Uterus (tissue), 4 donors: ENCODE data around the gene AMBRA1. TPM values are rescaled to one million over a fixed set of nuclear protein-coding genes. Genes with fewer than 3 reads are reported as not detected.

Source experiments
- DNase-seq, 2 donors: peaks; one replicate each; pipeline ENCODE4 v3.0.0-alpha.2; 2019 to 2020
- H3K27ac ChIP-seq, 2 donors: fragments of 200-600 bp; sonication (generic); 1 replicate in 1 of 2; 2 replicates in 1 of 2; pipeline ENCODE4 v1.5.1; 2016 to 2018
- H3K27me3 ChIP-seq, 2 donors: fragments of 200-600 bp; sonication (generic); one replicate each; pipeline ENCODE4 v1.5.1; 2018 to 2019; ENCODE audit warnings: control low read depth in 1 of 2
- H3K36me3 ChIP-seq, 2 donors: fragments of 200-600 bp; sonication (generic); one replicate each; pipeline ENCODE4 v1.5.1; 2019; ENCODE audit warnings: control low read depth in 1 of 2
- H3K4me1 ChIP-seq, 2 donors: fragments of 200-600 bp; sonication (generic); one replicate each; pipeline ENCODE4 v1.5.1; 2018 to 2019; ENCODE audit warnings: control low read depth in 1 of 2
- H3K4me3 ChIP-seq, 2 donors: fragments of 200-600 bp; sonication (generic); 1 replicate in 1 of 2; 2 replicates in 1 of 2; pipeline ENCODE4 v1.5.1; 2018 to 2019; ENCODE audit warnings: mild to moderate bottlenecking in 1 of 2
- H3K9me3 ChIP-seq, 2 donors: fragments of 200-600 bp; sonication (generic); one replicate each; pipeline ENCODE4 v1.5.1; 2019; ENCODE audit warnings: control low read depth in 1 of 2
- POLR2A ChIP-seq, 2 donors: fragments of 450-650 bp; IDR thresholded peaks; one replicate each; pipeline ENCODE4 v1.6.1; 2016; ENCODE audit warnings: antibody characterized with exemption in 2 of 2, mild to moderate bottlenecking in 1 of 2, moderate library complexity in 1 of 2
- intact Hi-C: fragments of 100-400 bp; cut with DNase I; formaldehyde crosslinking; loops from one replicate; pipeline ENCODE4 v1.15.1; 2023; ENCODE audit warnings: low total_unique reads
- total RNA-seq, 4 donors: library from RNA; depleted of rRNA in 3 of 4; stranded (reverse); fragments of >200 nt in 3 of 4; gene quantifications; one replicate each; pipeline versions ENCODE4 v1.1.0 to v1.2.4, GENCODE V29; 2014 to 2023
- TF ChIP-seq, protein P1 (sequence below), 4 experiments: fragments of 200-600 bp in 2 of 4; fragments of 450-650 bp in 2 of 4; sonication (generic) in 2 of 4; IDR thresholded peaks; one replicate each; pipeline ENCODE4 v1.5.1; 2016 to 2019; ENCODE audit warnings: antibody characterized with exemption in 4 of 4, mild to moderate bottlenecking in 2 of 4, moderate library complexity in 1 of 4
- donor health status: DM: yes; HTN: yes; CAD: no.

The AMBRA1 gene
- total RNA-seq, 4 donors from 2014 or later = 22.6 to 55.3 (median 41.4) TPM

DNA sequence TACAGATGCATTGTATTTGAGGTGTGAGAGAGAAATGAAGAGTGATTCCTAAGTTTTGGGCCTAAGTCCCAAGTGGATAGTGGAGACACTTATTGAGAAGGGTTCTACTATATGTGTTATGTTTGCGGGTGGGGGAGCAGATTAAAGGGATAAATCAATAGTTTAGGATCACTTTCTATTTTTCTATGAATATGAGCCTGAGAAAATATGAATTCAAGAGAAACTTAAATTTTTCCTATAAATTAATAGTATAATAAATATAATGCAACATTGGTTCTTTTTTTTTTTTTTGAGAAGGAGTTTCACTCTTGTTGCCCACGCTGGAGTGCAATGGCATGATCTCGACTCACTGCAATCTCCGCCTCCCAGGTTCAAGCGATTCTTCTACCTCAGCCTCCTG lies 31.3 kb downstream of the AMBRA1 start:
- no peaks in the 10 kb centered on the region for H3K9me3 ChIP-seq
- H3K27ac ChIP-seq = no peak overlapping the region
- peaks cover 5 to 7% of the 10 kb centered on the region in 2 donors for H3K4me1 ChIP-seq
- intact Hi-C loops = no loop called here
- no peaks in the 10 kb centered on the region for H3K36me3 ChIP-seq
- no peak for DNase-seq
- no peak overlapping the region for H3K4me3 ChIP-seq
- TF ChIP-seq POLR2A (IDR thresholded peaks at IDR 0.05) = no peak
- TF ChIP-seq, protein P1, sequence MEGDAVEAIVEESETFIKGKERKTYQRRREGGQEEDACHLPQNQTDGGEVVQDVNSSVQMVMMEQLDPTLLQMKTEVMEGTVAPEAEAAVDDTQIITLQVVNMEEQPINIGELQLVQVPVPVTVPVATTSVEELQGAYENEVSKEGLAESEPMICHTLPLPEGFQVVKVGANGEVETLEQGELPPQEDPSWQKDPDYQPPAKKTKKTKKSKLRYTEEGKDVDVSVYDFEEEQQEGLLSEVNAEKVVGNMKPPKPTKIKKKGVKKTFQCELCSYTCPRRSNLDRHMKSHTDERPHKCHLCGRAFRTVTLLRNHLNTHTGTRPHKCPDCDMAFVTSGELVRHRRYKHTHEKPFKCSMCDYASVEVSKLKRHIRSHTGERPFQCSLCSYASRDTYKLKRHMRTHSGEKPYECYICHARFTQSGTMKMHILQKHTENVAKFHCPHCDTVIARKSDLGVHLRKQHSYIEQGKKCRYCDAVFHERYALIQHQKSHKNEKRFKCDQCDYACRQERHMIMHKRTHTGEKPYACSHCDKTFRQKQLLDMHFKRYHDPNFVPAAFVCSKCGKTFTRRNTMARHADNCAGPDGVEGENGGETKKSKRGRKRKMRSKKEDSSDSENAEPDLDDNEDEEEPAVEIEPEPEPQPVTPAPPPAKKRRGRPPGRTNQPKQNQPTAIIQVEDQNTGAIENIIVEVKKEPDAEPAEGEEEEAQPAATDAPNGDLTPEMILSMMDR (IDR thresholded peaks at IDR 0.05) = no peak
- H3K27me3 ChIP-seq = no peaks in the 10 kb centered on the region

DNA sequence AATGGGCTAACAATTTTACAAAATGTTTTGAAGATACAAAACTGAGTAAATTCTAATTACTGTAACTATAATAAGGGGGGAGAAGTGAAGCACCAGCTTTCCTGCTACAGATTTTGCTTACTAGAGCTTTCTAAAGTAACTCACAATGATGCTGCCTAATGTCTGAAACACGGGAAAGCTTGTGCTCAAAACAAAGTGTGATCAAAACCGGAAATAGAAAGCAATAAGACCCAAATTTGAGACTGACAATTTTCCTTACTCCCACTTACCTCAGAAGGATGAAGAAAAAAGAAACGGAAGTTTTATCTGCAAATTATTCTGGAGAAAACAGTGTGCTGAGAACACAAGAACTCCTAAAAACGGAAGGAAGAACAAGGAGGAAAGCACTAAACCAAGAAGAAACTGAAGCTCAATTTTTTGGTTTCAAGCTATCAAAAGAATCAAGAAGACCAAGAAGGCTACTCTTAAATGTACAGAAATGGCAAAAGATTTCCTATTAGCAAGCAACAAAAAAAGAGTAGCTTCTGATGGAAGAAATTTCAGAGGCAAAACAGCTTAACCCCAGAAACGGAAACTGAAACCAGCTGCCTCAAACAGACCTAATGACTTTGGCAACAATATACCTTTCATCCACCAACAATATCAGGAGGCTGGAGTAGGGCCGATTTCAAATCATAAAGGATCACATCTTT lies 33.4 kb downstream of the AMBRA1 start:
- intact Hi-C loops = no loop called here
- no peak for DNase-seq
- no peaks in the 10 kb centered on the region for H3K36me3 ChIP-seq
- H3K4me1 ChIP-seq = peaks cover 5 to 9% of the 10 kb centered on the region in 2 donors
- peak overlapping the region; percentile 14 to 30 for H3K4me3 ChIP-seq
- H3K27me3 ChIP-seq = no peaks in the 10 kb centered on the region
- TF ChIP-seq, protein P1 (IDR thresholded peaks at IDR 0.05) = no peak
- TF ChIP-seq POLR2A (IDR thresholded peaks at IDR 0.05) = no peak
- H3K9me3 ChIP-seq = no peaks in the 10 kb centered on the region
- H3K27ac ChIP-seq = peak overlapping the region; percentile 74 to 84

DNA sequence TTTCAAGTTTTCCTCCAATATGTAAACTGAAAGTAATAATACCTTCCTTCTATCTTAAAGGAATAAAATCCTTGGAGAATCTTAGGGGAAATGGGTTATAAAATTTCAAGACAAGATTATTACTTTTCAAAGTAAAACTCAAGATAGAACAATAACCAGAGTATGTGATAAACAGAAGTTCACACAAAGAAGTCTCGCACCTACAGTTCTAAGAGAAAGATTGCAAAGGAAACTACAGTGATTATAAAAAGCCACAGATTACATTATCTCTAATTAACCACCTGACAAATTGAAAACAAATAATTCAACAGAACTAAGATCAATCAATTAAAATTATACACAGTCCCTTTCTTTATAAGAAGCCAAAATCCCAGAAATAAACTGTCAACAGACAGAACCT lies 34.0 kb downstream of the AMBRA1 start:
- DNase-seq = no peak
- Histone ChIP-seq H3K36me3 (no peaks in the 10 kb centered on the region), H3K27ac (peak overlapping the region; percentile 74 to 84), H3K4me3 (no peak overlapping the region), H3K27me3 (no peaks in the 10 kb centered on the region), H3K4me1 (peaks cover 7 to 10% of the 10 kb centered on the region in 2 donors), H3K9me3 (no peaks in the 10 kb centered on the region)
- intact Hi-C loops = no loop called here
- TF ChIP-seq, protein P1 (IDR thresholded peaks at IDR 0.05) = no peak
- TF ChIP-seq POLR2A (IDR thresholded peaks at IDR 0.05) = no peak

GRCh38 chr11:46557684-46558151 lies 36.1 kb downstream of the AMBRA1 start:
- intact Hi-C loops = no loop called here
- TF ChIP-seq, protein P1 (IDR thresholded peaks at IDR 0.05) = no peak
- no peak for TF ChIP-seq POLR2A (IDR thresholded peaks at IDR 0.05)
- Histone ChIP-seq H3K9me3 (no peaks in the 10 kb centered on the region), H3K27me3 (no peaks in the 10 kb centered on the region), H3K4me3 (no peak overlapping the region), H3K4me1 (peaks cover 16 to 20% of the 10 kb centered on the region in 2 donors), H3K27ac (no peak overlapping the region), H3K36me3 (no peaks in the 10 kb centered on the region)
- DNase-seq = no peak

GRCh38 chr11:46555267-46556054 lies 38.4 kb downstream of the AMBRA1 start:
- Histone ChIP-seq H3K9me3 (no peaks in the 10 kb centered on the region), H3K27me3 (no peaks in the 10 kb centered on the region), H3K4me1 (peaks cover 14 to 20% of the 10 kb centered on the region in 2 donors), H3K4me3 (no peak overlapping the region), H3K27ac (peak overlapping the region; percentile 75 to 92), H3K36me3 (no peaks in the 10 kb centered on the region)
- no peak for DNase-seq
- intact Hi-C loops = no loop called here
- TF ChIP-seq POLR2A (IDR thresholded peaks at IDR 0.05) = no peak
- TF ChIP-seq, protein P1 (IDR thresholded peaks at IDR 0.05) = no peak
